Thyroid gland (tissue), 4 donors: ENCODE measurements around the gene TBCC.

ENCODE experiments used
- POLR2A ChIP-seq, 2 donors: fragments of 450-650 bp; IDR thresholded peaks; one replicate each; pipeline ENCODE4 v1.6.1; 2017; ENCODE audit warnings: antibody characterized with exemption in 2 of 2, mild to moderate bottlenecking in 2 of 2, moderate library complexity in 1 of 2
- TF ChIP-seq, protein P1 (sequence below), 6 experiments: fragments of 200-600 bp in 3 of 6; fragments of 450-650 bp in 3 of 6; sonication (generic) in 3 of 6; IDR thresholded peaks; one replicate each; pipeline ENCODE4 v1.5.1; 2016 to 2019; ENCODE audit warnings: antibody characterized with exemption in 6 of 6, mild to moderate bottlenecking in 2 of 6, inconsistent platforms in 1 of 6, moderate library complexity in 1 of 6

DNA sequence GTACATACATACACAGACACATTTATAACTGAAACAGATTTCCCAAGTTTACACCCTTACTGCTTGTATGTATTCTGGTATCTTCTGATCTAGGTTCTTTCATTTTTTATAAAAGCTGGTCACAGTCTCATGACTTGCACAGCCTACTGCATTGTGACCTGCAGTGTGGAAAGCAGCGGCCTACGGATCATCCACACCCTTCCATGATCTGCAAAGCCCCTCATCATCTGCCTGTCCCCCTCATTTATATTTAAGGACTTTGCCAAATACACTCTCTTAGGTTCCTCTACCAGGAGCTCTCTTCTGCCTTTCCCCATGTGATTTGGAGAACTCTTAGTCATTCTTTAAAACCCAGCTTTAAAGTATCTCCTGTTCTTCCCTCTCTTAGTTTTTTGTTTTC, 23.9 kb upstream of the TBCC start:
- TF ChIP-seq, protein P1, sequence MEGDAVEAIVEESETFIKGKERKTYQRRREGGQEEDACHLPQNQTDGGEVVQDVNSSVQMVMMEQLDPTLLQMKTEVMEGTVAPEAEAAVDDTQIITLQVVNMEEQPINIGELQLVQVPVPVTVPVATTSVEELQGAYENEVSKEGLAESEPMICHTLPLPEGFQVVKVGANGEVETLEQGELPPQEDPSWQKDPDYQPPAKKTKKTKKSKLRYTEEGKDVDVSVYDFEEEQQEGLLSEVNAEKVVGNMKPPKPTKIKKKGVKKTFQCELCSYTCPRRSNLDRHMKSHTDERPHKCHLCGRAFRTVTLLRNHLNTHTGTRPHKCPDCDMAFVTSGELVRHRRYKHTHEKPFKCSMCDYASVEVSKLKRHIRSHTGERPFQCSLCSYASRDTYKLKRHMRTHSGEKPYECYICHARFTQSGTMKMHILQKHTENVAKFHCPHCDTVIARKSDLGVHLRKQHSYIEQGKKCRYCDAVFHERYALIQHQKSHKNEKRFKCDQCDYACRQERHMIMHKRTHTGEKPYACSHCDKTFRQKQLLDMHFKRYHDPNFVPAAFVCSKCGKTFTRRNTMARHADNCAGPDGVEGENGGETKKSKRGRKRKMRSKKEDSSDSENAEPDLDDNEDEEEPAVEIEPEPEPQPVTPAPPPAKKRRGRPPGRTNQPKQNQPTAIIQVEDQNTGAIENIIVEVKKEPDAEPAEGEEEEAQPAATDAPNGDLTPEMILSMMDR (IDR thresholded peaks at IDR 0.05) = no peak
- TF ChIP-seq POLR2A (IDR thresholded peaks at IDR 0.05) = no peak
